ENCODE results near the gene ATG4D.
A peak's percentile ranks its signal among the peaks of the same experiment; 100 is the strongest.

Gene ATG4D

DNA sequence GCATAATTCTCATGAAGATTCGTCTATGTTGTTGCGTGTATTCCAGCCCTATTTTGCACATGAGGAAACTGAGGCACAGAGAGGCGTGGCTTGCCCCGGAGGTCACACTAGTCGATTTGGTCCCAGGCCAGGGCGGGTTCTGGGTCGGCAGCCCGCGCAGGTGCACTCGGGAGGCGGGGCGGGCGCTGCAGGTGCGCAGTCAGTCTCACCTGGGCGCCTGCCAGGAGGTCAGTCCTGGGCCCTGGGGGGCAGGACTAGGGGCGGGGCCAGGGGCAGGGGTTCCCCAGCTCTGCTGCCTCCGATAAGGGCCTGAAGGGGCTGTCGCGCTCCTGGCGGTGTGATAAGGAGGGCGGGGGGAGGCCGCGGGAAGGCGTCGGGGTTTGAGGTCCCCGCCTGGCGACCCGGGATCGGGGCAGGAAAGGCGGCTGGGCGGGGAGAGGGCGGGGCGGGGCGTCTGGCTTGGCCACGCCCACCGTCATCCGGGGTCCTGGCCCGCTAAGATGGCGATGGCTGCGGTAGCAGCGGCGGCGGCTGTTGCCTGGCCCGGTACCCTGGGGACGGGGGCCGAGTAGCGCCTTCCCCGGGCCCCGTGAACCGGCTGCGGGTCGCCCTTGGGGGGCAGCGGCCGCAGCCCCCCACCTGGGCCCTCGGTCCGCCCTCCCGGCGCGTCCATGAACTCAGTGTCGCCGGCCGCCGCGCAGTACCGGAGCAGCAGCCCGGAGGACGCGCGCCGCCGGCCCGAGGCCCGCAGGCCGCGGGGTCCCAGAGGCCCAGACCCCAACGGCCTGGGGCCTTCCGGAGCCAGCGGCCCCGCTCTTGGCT lies at the start of gene ATG4D:
Gene ATG4D (plus strand): TSS at position 485 of the 822 bp plus-strand sequence. CDS start 187 bp downstream, at position 672.
- peak; percentile 65 to 71 for DNase-seq (ENCODE audit: low read depth in 1 of 2, low spot score in 1 of 2)

DNA sequence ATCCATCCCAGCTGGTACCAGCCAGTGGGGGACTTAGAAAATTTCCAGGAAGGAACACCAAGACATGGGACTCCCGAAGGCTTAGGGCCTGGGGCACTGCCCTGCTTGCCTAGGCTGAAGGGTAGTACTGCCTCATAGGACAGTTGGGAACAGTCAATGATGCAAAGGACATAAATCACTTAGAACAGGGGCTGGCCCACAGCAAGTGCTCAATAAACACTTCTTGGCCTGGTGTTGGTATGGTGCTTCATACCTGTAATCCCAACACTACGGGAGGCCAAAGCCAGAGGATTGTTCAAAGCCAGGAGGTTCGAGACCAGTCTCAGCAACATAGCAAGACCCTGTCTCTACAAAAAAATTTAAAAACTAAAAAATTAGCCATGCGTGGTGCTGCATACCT lies 46.3 kb upstream of the ATG4D start:
- no peak for DNase-seq (ENCODE audit: low read depth in 1 of 2, low spot score in 1 of 2)

- no peak for DNase-seq (ENCODE audit: low read depth in 1 of 2, low spot score in 1 of 2)
These were observed 44.0 kb upstream of the ATG4D start for GRCh38 chr19:10499550-10500246.

- no peak for DNase-seq (ENCODE audit: low read depth in 1 of 2, low spot score in 1 of 2)
These were observed 43.5 kb upstream of the ATG4D start for GRCh38 chr19:10500247-10500592.

DNA sequence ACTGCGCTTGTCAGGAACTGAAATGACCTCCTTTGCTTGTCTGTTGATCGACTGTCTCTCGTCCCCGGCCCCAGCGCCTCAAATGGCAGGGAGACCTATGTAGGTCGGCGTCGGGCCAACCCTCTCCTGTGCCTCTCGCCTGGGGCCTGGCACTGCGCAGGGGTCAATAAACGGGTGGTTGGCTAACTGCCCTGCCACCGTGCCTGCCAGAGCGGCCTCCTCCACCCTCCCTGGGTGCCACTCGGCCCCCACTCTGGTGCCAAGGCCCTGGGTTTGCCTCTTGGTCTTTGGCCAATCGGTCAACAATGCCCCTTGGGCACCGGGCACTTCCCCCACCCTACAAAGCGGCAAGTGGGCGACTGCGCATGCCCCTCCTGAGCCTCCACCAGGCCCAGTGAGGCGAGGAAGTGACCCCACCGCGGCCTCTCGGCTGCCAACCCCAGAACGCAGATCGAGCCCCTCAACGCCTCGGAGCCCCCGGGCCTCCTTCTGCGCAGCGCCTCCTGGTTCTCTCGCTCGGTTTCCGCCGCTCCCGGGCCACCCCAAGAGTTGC lies 41.7 kb upstream of the ATG4D start:
- peak in 1 of 2 donors; percentile 24 for DNase-seq (ENCODE audit: low read depth in 1 of 2, low spot score in 1 of 2)

- peak; percentile 77 to 84 for DNase-seq (ENCODE audit: low read depth in 1 of 2, low spot score in 1 of 2)
These were observed 41.1 kb upstream of the ATG4D start for GRCh38 chr19:10502524-10503001.

DNA sequence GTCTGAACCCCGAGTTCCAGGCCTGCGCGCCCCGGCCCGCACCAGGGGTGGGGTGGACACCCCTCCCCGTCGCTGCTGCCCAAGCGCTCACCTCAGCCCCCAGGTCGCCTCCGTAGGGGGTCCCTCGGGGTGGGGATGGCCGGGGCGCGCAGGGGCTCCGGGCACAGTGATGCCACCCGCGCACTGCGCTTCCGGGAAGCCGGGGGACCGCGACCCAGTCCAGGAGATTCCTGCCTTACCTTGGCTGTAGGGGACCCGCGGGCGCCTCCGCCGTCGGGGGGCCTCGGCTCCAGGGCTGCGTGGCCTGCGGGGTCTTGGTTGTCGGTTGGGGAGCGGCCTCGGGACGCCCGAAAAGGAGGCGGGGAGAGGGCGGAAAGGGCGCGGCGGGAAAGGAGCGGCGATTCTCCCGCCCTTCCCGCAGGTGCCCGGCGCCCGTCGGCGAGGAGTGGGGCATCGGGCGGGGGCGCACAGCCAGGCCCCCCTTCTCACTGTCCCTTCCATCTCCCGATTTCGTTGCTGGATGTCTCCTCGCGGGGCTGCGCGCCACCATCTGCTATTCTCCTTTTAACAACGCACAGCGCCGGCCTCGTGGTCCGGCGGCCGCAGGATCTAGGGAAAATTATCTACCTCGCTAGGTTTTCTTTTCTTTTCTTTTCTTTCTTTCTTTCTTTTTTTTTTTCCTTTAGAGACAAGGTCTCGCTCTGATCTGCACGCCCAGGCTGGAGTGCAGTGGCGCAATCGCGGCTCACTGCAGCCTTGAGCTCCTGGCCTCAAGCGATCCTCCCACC lies 40.5 kb upstream of the ATG4D start, which contains the start of gene KEAP1:
Gene KEAP1 (minus strand): TSS at position 355 of the 788 bp plus-strand sequence. CDS start 3,323 bp downstream, outside the sequence.
- DNase-seq (ENCODE audit: low read depth in 1 of 2, low spot score in 1 of 2) = peak in 1 of 2 donors; percentile 32

- DNase-seq (ENCODE audit: low read depth in 1 of 2, low spot score in 1 of 2) = peak; percentile 65 to 72
These were observed 38.0 kb upstream of the ATG4D start for GRCh38 chr19:10505583-10506229.

DNA sequence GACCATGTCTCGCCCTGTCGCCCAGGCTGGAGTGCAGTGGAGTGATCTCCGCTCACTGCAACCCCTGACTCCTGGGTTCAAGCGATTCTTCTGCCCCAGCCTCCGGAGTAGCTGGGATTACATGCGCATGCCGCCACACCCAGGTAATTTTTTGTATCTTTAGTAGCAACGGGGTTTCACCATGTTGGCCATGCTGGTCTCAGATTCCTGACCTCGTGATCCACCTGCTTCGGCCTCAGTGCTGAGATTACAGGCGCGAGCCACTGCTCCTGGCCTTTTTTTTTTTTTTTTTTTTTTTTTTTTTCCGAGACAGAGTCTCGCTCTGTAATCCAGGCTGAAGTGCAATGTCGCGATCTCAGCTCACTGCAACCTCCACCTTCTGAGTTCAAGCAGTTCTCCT lies 35.7 kb upstream of the ATG4D start:
- DNase-seq (ENCODE audit: low read depth in 1 of 2, low spot score in 1 of 2) = no peak

DNA sequence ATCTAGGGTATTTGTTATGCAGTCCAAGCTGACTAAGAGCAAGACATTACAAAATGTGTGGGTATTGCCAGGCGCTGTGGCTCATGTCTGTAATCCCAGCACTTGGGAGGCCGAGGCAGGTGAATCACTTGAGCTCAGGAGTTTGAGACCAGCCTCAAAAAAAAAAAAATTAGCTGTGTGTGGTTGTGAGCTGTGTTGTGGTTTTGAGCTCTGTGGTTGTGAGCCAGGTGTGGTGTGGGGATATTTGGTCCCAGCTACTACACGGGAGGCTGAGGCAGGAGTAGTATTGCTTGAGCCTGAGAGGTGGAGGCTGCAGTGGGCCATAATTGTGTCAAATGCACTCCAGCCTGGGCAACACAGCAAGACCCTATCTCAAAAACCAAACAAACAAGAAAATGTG lies 35.0 kb upstream of the ATG4D start:
- DNase-seq (ENCODE audit: low read depth in 1 of 2, low spot score in 1 of 2) = no peak

GRCh38 chr19:10510301-10510802 lies 33.4 kb upstream of the ATG4D start:
- peak; percentile 28 to 47 for DNase-seq (ENCODE audit: low read depth in 1 of 2, low spot score in 1 of 2)

DNA sequence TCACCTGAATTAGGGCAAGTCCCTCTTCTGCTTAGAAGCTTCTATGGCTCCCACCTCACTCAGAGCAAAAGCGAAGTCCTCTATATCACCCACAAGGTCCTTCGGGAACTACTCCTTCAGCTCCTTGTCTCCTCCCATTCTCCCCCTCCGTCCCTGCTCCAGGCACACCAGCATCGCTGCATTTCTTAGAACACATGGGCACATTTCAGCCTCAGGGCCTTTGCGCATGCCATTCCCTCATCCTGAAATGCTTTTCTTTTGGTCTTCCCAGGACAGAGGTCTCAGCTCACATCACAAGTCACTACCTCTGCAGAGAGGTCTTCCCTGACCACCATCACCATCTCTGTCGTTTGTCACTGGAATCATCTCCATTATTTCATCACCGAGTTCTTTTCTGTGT lies 30.5 kb upstream of the ATG4D start:
- DNase-seq (ENCODE audit: low read depth in 1 of 2, low spot score in 1 of 2) = no peak

- peak in 1 of 2 donors; percentile 9 for DNase-seq (ENCODE audit: low read depth in 1 of 2, low spot score in 1 of 2)
These were observed 29.2 kb upstream of the ATG4D start for GRCh38 chr19:10514211-10515145.

GRCh38 chr19:10516064-10516385 lies 27.7 kb upstream of the ATG4D start:
- no peak for DNase-seq (ENCODE audit: low read depth in 1 of 2, low spot score in 1 of 2)

DNA sequence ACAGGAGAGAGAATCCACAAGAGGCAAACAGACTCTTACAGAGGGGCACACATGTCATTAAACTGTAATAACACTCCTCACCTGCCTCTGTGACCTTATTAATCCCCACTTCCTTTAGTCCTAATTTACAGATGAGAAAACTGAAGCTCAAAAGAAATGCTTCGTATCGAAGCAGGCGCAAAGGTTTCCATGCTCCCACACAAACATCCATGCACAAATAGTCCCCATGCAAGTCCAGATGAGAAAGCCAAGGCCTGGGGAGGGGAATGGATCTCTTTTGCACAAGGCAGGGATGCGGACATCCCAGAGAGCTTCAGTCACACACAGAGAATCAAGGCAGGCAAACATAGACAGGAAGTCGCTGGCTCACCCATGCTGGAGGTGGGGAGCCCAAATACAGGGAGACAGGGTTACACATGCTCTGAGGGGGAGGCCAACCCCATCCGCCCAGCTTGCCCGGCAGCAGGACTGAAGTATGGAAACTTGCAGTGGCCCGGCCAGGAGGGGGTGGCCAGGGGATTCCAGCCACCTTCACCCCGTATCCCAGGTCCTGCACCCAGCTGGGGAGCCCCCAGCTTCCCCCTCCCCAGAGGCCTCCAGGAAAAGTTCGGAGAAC lies 26.9 kb upstream of the ATG4D start:
- no peak for DNase-seq (ENCODE audit: low read depth in 1 of 2, low spot score in 1 of 2)

GRCh38 chr19:10517361-10517759 lies 26.3 kb upstream of the ATG4D start, which contains the start of gene S1PR5:
TSS of gene S1PR5 (minus strand) at chr19:10517447. CDS start at chr19:10515011, 2,436 bp downstream.
- no peak for DNase-seq (ENCODE audit: low read depth in 1 of 2, low spot score in 1 of 2)

GRCh38 chr19:10517760-10518443 lies 25.8 kb upstream of the ATG4D start:
- no peak for DNase-seq (ENCODE audit: low read depth in 1 of 2, low spot score in 1 of 2)

All from activated T-helper 1 cell treated with anti-CD3 and anti-CD28 coated beads, Interleukin-2, amount 50 U/mL, for 16 hours (primary cell).